HCT116 (cell line): ENCODE results near the gene RIPK4.

Experiments
- CBX3 ChIP-seq: IDR thresholded peaks from 2 replicates; pipeline ENCODE4 v1.6.1; 2012; ENCODE audit warnings: low read depth
- EZH2 ChIP-seq: fragments of 200-600 bp; sonication (generic); IDR thresholded peaks from 2 replicates; pipeline ENCODE4 v1.6.1; 2017; ENCODE audit warnings: antibody characterized with exemption, mixed run types
- POLR2A ChIP-seq: IDR thresholded peaks from 2 replicates; pipeline ENCODE4 v1.7.0; 2011; ENCODE audit warnings: borderline replicate concordance; ENCODE audit not compliant: insufficient read depth, insufficient read length; ENCODE audit errors: extremely low read depth

DNA sequence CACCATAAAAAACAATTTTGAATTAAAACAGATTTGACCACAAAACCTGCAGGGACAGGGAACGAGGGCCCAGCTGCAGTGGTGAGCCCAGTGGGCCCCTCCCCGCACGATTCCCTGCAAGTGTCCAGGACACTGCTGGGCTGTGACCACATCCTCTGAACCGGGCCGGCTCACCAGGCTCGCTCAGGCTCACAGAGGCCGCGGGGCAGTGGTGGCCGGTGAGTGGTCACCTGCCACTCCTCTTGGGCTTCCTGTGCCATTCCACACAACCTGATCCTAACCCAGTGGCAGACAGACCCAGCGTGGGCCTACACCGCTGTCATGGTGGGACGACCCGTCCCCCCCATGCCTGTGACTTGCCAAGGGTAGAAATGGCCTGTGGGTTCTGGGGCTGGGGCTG is 36.5 kb upstream of the RIPK4 start:
- TF ChIP-seq EZH2 (no peak), CBX3 (no peak), POLR2A (no peak)
